Thyroid gland (tissue), 4 donors: ENCODE data around the gene ACVR1B. TPM values are rescaled to one million over a fixed set of nuclear protein-coding genes. Genes with fewer than 3 reads are reported as not detected.
A peak's percentile ranks its signal among the peaks of the same experiment; 100 is the strongest.

Source experiments
- DNase-seq, 2 donors: peaks; one replicate each; pipeline ENCODE4 v3.0.0-alpha.2; 2019
- H3K27ac ChIP-seq, 3 donors: fragments of 200-600 bp; sonication (generic); 1 replicate in 2 of 3; 2 replicates in 1 of 3; pipeline ENCODE4 v1.5.1; 2016 to 2019; ENCODE audit warnings: mild to moderate bottlenecking in 1 of 3, moderate library complexity in 1 of 3
- H3K27me3 ChIP-seq: fragments of 200-600 bp; sonication (generic); one replicate; pipeline ENCODE4 v1.5.1; 2019
- H3K36me3 ChIP-seq, 2 donors: fragments of 200-600 bp; sonication (generic); one replicate each; pipeline ENCODE4 v1.5.1; 2016 to 2019
- H3K4me1 ChIP-seq, 2 donors: fragments of 200-600 bp; sonication (generic); one replicate each; pipeline ENCODE4 v1.5.1; 2017 to 2019
- H3K4me3 ChIP-seq, 3 donors: fragments of 200-600 bp; sonication (generic); replicated peaks in 1 of 3; 1 replicate in 2 of 3; 2 replicates in 1 of 3; pipeline ENCODE4 v1.5.1; 2016; ENCODE audit warnings: mild to moderate bottlenecking in 1 of 3
- H3K9me3 ChIP-seq: fragments of 200-600 bp; sonication (generic); one replicate; pipeline ENCODE4 v1.5.1; 2017
- POLR2A ChIP-seq, 2 donors: fragments of 450-650 bp; IDR thresholded peaks; one replicate each; pipeline ENCODE4 v1.6.1; 2017; ENCODE audit warnings: antibody characterized with exemption in 2 of 2, mild to moderate bottlenecking in 2 of 2, moderate library complexity in 1 of 2
- WGBS, 2 donors: methylation state at CpG; one replicate each; pipeline ENCODE4 v1.1.5; 2017; 5-methylcytosine and 5-hydroxymethylcytosine counted together
- intact Hi-C: fragments of 100-400 bp; cut with DNase I; formaldehyde crosslinking; loops from one replicate; pipeline ENCODE4 v1.15.1; 2023
- total RNA-seq, 4 donors: library from RNA; depleted of rRNA; stranded (reverse); fragments of >200 nt; gene quantifications; one replicate each; pipeline ENCODE4 v1.2.3, GENCODE V29; 2016
- TF ChIP-seq, protein P1 (sequence below), 6 experiments: fragments of 200-600 bp in 3 of 6; fragments of 450-650 bp in 3 of 6; sonication (generic) in 3 of 6; IDR thresholded peaks; one replicate each; pipeline ENCODE4 v1.5.1; 2016 to 2019; ENCODE audit warnings: antibody characterized with exemption in 6 of 6, mild to moderate bottlenecking in 2 of 6, inconsistent platforms in 1 of 6, moderate library complexity in 1 of 6

ACVR1B gene
- total RNA-seq, 4 donors from 2014 or later = 13.7 to 19.9 (median 19.2) TPM

DNA sequence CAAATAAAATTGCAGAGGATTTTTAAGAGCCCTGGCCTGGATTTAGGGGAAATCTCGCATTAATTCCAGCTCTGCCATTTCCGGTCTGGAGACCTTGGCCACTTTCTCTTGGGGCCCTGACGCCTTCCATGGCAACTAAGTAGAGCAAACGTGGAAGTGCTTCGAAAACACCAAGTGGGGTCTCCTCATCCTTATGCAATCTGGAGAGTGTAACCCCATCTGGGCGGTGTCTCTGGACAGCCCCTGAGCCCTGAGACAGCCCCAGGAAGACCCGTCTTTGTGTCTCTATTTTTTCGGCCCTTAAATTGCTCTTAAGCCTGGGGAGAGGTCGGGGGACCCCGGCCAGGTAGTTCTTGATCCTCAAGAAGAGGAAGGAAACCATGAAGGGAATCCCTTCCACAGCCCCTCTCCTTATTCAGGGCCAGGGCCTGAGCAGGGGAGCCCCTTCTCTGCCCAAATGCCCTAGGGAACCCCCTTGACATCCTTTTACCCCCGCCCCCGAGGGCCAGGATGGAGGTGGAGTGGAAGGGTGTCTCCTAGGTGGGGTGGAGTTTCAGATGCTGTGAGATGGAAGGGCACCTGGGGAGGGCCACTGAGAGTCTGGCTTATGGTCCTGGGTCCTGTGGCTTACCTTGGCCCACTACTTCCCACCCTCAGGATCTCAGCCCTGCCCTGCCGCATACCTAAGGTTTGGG, 82.1 kb downstream of the ACVR1B start:
- H3K4me1 ChIP-seq = peaks cover 31 to 47% of the 10 kb centered on the region in 2 donors
- TF ChIP-seq POLR2A (IDR thresholded peaks at IDR 0.05) = no peak
- TF ChIP-seq, protein P1, sequence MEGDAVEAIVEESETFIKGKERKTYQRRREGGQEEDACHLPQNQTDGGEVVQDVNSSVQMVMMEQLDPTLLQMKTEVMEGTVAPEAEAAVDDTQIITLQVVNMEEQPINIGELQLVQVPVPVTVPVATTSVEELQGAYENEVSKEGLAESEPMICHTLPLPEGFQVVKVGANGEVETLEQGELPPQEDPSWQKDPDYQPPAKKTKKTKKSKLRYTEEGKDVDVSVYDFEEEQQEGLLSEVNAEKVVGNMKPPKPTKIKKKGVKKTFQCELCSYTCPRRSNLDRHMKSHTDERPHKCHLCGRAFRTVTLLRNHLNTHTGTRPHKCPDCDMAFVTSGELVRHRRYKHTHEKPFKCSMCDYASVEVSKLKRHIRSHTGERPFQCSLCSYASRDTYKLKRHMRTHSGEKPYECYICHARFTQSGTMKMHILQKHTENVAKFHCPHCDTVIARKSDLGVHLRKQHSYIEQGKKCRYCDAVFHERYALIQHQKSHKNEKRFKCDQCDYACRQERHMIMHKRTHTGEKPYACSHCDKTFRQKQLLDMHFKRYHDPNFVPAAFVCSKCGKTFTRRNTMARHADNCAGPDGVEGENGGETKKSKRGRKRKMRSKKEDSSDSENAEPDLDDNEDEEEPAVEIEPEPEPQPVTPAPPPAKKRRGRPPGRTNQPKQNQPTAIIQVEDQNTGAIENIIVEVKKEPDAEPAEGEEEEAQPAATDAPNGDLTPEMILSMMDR (IDR thresholded peaks at IDR 0.05) = no peak
- DNase-seq = no peak
- H3K27ac ChIP-seq = peak overlapping the region; percentile 75 to 100 (median 98)
- no peaks in the 10 kb centered on the region for H3K9me3 ChIP-seq
- intact Hi-C loops = no loop called here
- no peaks in the 10 kb centered on the region for H3K27me3 ChIP-seq
- WGBS, 2 donors = 64 to 74% methylated on average over 13 of the region's 13 CpGs
- H3K36me3 ChIP-seq = no peaks in the 10 kb centered on the region
- no peak overlapping the region for H3K4me3 ChIP-seq

DNA sequence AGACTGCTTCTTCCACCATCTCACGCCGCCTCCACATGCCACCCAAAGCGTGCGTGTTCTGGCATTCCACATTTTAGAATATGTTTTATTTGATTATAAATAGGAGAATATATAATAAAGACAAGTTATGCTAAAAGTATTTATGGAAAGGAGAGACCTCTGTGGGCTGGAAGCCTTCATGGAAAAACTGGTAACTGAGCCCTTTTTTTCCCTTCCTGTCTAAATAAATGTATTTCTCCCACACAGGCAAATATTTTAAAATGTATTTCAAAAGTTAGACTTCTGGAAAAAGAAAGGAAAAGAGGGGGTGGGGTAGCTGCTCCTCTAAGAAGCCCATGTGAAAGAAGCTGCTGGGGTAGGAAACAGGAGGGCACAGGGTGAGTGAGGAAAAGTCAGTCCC, 83.7 kb downstream of the ACVR1B start:
- Histone ChIP-seq H3K36me3 (no peaks in the 10 kb centered on the region), H3K4me1 (peaks cover 41 to 58% of the 10 kb centered on the region in 2 donors), H3K27me3 (no peaks in the 10 kb centered on the region), H3K9me3 (no peaks in the 10 kb centered on the region), H3K27ac (peak overlapping the region in 2 of 3 donors; percentile 98 to 100), H3K4me3 (no peak overlapping the region)
- TF ChIP-seq, protein P1 (IDR thresholded peaks at IDR 0.05) = no peak
- TF ChIP-seq POLR2A (IDR thresholded peaks at IDR 0.05) = no peak
- DNase-seq = no peak
- intact Hi-C loops = no loop called here
- 79 to 87% methylated on average over 4 of the region's 4 CpGs for WGBS, 2 donors

DNA sequence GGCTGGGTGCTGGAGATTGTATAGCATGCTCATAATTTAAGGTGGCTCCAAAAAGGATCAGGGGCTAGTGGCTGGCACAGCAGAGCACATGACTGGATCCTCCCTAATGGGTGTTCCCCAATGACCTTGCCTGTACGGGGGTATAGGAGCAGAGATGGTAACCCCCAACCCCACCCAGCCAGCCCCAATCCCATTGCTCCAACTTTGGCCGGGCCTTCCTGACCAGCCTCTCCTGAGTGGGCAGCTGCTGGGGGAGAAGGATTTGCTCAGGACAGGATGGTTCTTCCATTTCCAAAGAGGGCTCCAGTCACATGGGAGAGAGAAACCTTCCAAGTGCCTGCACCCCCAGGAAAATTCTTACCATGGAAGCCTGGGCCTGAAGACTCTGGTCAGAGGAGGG, 84.4 kb downstream of the ACVR1B start:
- Histone ChIP-seq H3K36me3 (no peaks in the 10 kb centered on the region), H3K4me1 (peaks cover 41 to 63% of the 10 kb centered on the region in 2 donors), H3K27me3 (no peaks in the 10 kb centered on the region), H3K9me3 (no peaks in the 10 kb centered on the region), H3K27ac (peak overlapping the region; percentile 84 to 100 (median 98)), H3K4me3 (no peak overlapping the region)
- no peak for TF ChIP-seq POLR2A (IDR thresholded peaks at IDR 0.05)
- TF ChIP-seq, protein P1 (IDR thresholded peaks at IDR 0.05) = no peak
- no peak for DNase-seq
- intact Hi-C loops = no loop called here
- WGBS, 2 donors = 79 to 88% methylated on average over 2 of the region's 2 CpGs

DNA sequence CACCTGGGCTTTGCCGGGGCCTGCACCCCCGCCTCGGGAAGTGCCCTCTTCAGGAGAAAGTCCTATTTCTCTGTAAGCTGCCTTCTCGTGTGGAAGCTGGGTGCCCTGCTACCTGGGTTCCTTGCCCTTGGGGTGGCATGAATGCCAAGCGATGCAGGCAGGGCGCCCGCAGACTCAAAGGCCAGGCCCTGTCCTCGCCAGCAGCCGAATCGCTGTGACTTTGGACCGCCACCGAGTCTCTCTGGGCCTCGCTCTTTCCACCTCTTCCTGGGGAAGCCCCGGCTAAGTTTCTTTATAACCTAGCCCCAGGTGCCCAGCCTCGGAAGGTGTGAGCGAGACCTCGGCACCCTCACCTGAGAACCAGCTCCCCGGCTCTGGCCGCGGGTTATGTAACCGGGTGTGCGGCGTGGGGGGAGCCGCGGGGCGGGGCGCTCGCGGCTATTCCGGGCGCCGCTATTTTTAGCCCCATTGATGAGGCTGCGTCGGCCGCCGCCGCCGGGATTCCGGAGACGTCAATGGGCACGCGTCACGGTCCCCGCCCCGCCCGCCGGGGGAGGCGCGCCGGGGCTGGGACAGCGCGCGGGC, 85.2 kb downstream of the ACVR1B start:
- TF ChIP-seq, protein P1 (IDR thresholded peaks at IDR 0.05) = no peak
- peak; percentile 17 to 86 for TF ChIP-seq POLR2A (IDR thresholded peaks at IDR 0.05)
- Histone ChIP-seq H3K36me3 (no peaks in the 10 kb centered on the region), H3K27ac (peak overlapping the region; percentile 84 to 100 (median 98)), H3K4me1 (peaks cover 41 to 68% of the 10 kb centered on the region in 2 donors), H3K9me3 (no peaks in the 10 kb centered on the region), H3K4me3 (peak overlapping the region in 1 of 3 donors; percentile 18), H3K27me3 (no peaks in the 10 kb centered on the region)
- 21 to 53% methylated on average over 8 to 15 of the region's 53 CpGs for WGBS, 2 donors
- peak; percentile 93 for DNase-seq
- intact Hi-C loops = no loop called here

DNA sequence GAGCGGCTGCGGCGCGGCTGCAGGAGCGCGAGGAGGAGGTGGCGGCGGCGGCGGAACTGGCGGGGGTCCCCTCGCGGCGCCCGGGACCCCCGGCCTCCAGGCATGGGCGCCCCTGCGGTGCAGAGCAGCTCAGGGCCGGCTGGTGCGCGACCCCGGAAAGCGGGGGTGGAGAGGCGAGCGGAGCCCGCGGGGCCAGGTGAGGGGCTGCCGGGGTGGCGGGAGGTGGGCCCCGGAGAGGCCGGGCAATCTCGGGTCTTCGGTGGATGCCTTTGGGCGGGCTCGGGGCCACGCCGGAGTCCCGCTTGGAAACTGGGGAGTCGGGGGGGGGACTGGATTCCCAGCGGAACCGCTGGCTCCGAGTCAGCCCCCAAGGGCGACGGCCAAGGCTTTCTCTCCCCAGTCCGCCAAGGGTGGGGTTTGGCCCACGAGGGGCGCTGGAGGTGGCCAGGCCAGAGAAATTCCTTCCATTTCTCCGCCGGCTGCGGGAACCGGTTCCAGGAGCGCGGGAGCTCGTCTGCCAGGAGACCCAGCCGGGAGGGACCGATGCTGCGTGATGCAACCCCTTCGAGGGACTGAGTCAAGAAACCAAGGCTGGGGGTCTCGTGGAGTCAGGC, 85.9 kb downstream of the ACVR1B start:
- WGBS, 2 donors = 0 to 1% methylated on average over 16 of the region's 59 CpGs
- DNase-seq = peak; percentile 68 to 75
- TF ChIP-seq, protein P1 (IDR thresholded peaks at IDR 0.05) = no peak
- TF ChIP-seq POLR2A (IDR thresholded peaks at IDR 0.05) = no peak
- Histone ChIP-seq H3K4me3 (peak overlapping the region; percentile 74 to 83 (median 81)), H3K27ac (peak overlapping the region; percentile 86 to 98 (median 95)), H3K9me3 (no peaks in the 10 kb centered on the region), H3K27me3 (no peaks in the 10 kb centered on the region), H3K36me3 (no peaks in the 10 kb centered on the region), H3K4me1 (peaks cover 36 to 68% of the 10 kb centered on the region in 2 donors)
- intact Hi-C loops = no loop called here
